ENCODE results near the gene KPNA1.

- TF ChIP-seq SOX5 (CRISPR knock-in tag; IDR thresholded peaks at IDR 0.05; ENCODE audit: borderline replicate concordance) (no peak), STAT5B (CRISPR knock-in tag; IDR thresholded peaks at IDR 0.05) (no peak), ZNF326 (CRISPR knock-in tag; IDR thresholded peaks at IDR 0.05; ENCODE audit: borderline replicate concordance) (no peak), CTCF (CRISPR knock-in tag; IDR thresholded peaks at IDR 0.05) (no peak)
These were observed 125.5 kb downstream of the KPNA1 start for GRCh38 chr3:122389197-122389596.

Data from HepG2 (cell line).